Prostate gland (tissue), 2 donors: Measurements from ENCODE around the gene MAGOHB.

ENCODE experiments used
- CTCF ChIP-seq, 4 experiments: fragments of 200-600 bp in 2 of 4; fragments of 450-650 bp in 2 of 4; sonication (generic) in 2 of 4; IDR thresholded peaks; 1 replicate in 3 of 4; 2 replicates in 1 of 4; pipeline ENCODE4 v1.5.1; 2016 to 2019; ENCODE audit warnings: antibody characterized with exemption in 4 of 4, mild to moderate bottlenecking in 2 of 4, moderate library complexity in 2 of 4
- POLR2A ChIP-seq: fragments of 450-650 bp; IDR thresholded peaks from one replicate; pipeline ENCODE4 v1.6.1; 2016; ENCODE audit warnings: antibody characterized with exemption, mild to moderate bottlenecking
- POLR2AphosphoS5 ChIP-seq: sonication (generic); formaldehyde crosslinking; IDR thresholded peaks from one replicate; pipeline ENCODE4 v1.6.1; 2017; ENCODE audit warnings: antibody characterized with exemption

- TF ChIP-seq CTCF (IDR thresholded peaks at IDR 0.05) (no peak), POLR2A (no peak), POLR2AphosphoS5 (no peak)
Observed at GRCh38 chr12:10554228-10554755, 59.1 kb downstream of the MAGOHB start.
